Choroid plexus epithelial cell (primary cell): ENCODE results near the gene ZNF267.

Source experiments
- DNase-seq: peaks from one replicate; pipeline ENCODE4 v3.0.0-alpha.2; 2010; ENCODE audit warnings: low read depth
- H3K4me3 ChIP-seq: 2 replicates; pipeline ENCODE4 v1.5.1; 2011; ENCODE audit warnings: low read depth, mild to moderate bottlenecking, control low read depth, low read length, moderate library complexity
- TF ChIP-seq, protein P1 (sequence below): conservative IDR thresholded peaks from 2 replicates; pipeline ENCODE4 v1.5.1; 2011; ENCODE audit warnings: low read depth, mild to moderate bottlenecking, control low read depth, inconsistent platforms, low read length, moderate library complexity

The ZNF267 gene

DNA sequence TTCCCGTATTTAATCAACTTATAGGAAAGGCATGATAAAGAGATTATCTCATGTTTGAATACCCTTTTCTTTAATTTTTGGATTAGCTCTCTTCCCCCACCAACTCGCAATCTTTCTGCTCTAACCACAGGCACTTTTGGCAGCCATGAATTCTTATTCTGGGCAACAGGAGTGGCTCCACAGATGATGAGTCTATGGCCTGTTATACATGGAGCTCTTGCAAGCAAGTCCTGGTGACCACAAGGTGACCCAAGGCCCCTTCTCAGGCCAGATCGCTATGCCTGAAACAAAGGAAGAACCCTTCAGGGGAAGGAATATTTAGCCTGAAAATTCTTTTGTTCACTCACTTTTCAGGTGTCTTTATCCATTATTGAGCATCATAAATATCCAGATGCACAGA lies 10.8 kb upstream of the ZNF267 start:
- no peak overlapping the region for H3K4me3 ChIP-seq
- TF ChIP-seq, protein P1, sequence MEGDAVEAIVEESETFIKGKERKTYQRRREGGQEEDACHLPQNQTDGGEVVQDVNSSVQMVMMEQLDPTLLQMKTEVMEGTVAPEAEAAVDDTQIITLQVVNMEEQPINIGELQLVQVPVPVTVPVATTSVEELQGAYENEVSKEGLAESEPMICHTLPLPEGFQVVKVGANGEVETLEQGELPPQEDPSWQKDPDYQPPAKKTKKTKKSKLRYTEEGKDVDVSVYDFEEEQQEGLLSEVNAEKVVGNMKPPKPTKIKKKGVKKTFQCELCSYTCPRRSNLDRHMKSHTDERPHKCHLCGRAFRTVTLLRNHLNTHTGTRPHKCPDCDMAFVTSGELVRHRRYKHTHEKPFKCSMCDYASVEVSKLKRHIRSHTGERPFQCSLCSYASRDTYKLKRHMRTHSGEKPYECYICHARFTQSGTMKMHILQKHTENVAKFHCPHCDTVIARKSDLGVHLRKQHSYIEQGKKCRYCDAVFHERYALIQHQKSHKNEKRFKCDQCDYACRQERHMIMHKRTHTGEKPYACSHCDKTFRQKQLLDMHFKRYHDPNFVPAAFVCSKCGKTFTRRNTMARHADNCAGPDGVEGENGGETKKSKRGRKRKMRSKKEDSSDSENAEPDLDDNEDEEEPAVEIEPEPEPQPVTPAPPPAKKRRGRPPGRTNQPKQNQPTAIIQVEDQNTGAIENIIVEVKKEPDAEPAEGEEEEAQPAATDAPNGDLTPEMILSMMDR: no peak
- no peak for DNase-seq

DNA sequence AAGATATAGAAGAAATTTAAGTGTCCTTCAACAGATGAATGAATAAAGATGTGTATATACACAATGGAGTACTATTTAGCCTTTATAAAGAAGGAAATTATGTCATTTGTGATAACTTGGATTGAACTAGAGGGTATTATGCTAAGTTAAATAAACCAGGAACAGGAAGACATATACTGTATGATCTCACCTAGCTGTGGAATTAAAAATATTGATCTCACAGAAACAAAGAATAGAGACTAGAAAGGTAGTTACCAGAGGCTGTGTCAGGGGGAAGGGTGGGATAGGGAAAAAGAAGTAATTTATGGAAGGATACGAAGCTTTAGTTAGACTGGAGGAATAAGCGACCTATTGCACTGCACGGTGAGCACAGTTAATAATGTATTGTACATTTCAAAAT lies 5.4 kb upstream of the ZNF267 start:
- no peak for DNase-seq
- TF ChIP-seq, protein P1: no peak
- H3K4me3 ChIP-seq: no peak overlapping the region

DNA sequence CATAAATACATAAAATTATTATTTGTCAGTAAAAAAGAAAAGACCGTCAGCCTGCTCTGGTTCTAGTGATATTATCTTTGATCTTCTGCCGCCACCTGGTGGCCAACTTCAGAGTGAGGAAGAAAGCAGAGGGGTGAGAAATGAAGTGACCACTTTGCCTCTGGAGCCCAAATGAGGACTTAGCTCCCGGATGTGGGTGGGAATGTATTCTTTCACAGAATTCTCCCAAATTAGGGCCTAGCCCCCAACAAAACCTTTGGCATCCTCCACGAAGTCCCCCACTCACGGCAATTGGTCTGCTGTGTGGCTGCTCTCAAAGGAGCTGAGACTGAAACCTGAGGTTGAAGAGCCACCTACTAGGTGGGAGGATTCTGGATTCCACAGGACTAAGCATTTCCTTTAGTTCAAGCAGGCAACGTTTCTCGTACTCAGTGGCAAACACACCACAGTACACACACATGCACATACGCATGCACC lies 4.9 kb upstream of the ZNF267 start:
- TF ChIP-seq, protein P1: peak; percentile 80
- peak; percentile 84 for DNase-seq
- peak overlapping the region; percentile 2 for H3K4me3 ChIP-seq

DNA sequence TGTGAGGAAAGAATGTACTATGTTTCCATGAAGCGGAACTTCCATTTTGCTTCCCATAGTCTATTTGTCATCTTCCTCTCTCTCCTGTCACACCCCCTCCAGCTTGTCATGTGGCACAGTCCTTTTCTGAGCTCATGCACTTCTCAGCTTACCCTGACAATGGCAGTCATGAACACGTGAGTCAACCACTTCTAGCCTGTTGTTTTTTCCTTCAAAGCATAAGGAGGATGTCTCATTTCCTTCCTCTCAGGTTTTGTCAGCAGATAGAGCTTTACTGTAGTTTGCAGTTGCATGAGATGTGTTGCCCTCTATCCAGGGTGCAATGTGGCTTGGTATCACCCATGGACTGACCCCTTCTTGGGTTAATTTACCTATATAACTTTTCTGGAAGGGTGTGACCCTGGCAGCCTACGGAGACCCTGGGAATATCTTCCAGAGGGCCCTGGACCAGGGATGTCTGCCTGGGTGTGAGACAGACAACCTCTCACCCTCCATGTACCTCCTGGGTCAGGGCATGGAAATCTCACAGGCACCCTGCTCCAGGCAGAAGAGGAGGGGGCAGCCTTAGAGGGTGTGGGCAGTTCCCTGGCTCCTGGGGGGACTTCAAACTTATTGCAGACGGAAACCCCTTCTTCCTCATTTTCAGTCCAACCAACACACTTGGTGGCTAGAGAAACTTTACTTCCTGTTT lies 4.0 kb upstream of the ZNF267 start:
- TF ChIP-seq, protein P1: no peak
- H3K4me3 ChIP-seq: no peak overlapping the region
- DNase-seq: peak; percentile 83

DNA sequence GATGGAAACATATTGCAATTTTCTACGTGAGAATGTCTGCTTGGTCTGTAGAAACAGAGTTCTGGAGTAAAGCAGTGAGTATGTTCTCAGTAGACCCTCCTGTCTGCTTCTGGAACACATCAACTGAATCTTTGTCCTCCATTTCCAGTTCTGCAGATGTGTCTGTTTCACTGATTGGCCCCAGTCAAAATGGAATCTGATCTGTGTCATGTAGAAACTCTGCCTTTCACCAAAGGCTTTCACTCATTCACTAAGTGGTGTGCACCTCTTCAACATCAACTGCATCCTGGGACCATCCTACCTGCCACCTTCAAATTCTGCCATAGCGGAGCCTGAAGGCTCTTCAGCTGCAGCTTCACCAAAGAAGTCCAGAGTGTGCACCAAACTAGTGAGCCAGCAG lies 2.8 kb upstream of the ZNF267 start:
- DNase-seq: no peak

DNA sequence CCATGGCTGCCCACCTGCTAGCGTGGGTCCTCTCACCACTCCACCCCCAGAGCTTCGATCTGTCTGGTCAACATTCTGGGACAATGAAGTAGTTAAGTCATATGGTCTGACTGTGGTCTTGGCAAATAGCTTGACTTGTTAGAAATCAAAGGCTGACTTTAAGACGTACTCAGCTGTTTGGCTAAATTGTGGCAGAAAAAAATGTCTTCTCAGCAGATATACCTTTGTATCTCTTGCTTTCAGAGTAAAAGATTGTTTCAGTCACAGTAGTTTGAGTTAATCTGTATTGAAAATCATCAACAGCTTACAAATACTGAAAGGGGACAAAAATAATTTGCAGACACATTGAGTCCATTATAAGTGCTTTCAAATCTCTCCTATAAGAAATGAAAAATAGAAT lies 2.1 kb upstream of the ZNF267 start:
- TF ChIP-seq, protein P1: no peak
- H3K4me3 ChIP-seq: no peak overlapping the region
- DNase-seq: no peak

More for the DNA sequence above, 2.8 kb upstream of the ZNF267 start:
- no peak overlapping the region for H3K4me3 ChIP-seq
- TF ChIP-seq, protein P1: no peak

DNA sequence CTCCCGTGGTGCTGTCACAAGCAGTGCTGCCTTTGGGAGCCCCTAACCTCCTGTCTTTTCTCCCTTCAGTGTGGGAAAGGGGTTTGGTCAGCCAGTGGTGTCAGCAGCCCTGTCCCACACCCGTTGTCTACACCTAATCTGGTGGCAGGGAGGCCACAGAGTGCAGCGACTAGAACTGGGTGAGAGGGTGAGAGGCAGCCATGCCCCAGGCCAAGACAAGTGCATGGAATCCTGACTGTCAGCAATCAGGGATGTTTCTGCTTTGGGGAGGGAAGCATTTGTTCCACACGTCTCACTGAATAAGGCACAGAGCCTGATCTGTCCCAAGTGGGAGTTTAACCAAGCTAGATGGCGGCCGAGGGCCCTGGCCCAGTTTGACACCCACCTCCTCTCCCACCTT lies 1.4 kb upstream of the ZNF267 start:
- no peak for DNase-seq
- TF ChIP-seq, protein P1: no peak
- no peak overlapping the region for H3K4me3 ChIP-seq
